H9 (cell line): ENCODE measurements around the gene LAMB4. TPM values are rescaled to one million over a fixed set of nuclear protein-coding genes. Genes with fewer than 3 reads are reported as not detected.

ENCODE experiments used
- DNase-seq: peaks from one replicate; pipeline ENCODE4 v3.0.0-alpha.2; 2017
- H2AFZ ChIP-seq: one replicate; pipeline ENCODE4 v1.6.1; 2013; ENCODE audit warnings: mild to moderate bottlenecking, low read length, control low read depth, moderate library complexity
- H2AK5ac ChIP-seq: 2 replicates; pipeline ENCODE4 v1.6.1; 2013; ENCODE audit warnings: low read length, control low read depth, mixed read lengths; ENCODE audit not compliant: insufficient read length
- H2BK120ac ChIP-seq: one replicate; pipeline ENCODE4 v1.6.1; 2013; ENCODE audit warnings: low read depth, mild to moderate bottlenecking, low read length, control low read depth, inconsistent platforms; ENCODE audit not compliant: poor library complexity, severe bottlenecking
- H2BK12ac ChIP-seq: 2 replicates; pipeline ENCODE4 v1.6.1; 2013; ENCODE audit warnings: low read length, control low read depth, mixed read lengths, low read depth; ENCODE audit not compliant: insufficient read length
- H2BK15ac ChIP-seq: 2 replicates; pipeline ENCODE4 v1.6.1; 2013; ENCODE audit warnings: low read depth, low read length, control low read depth
- H2BK20ac ChIP-seq: one replicate; pipeline ENCODE4 v1.6.1; 2013; ENCODE audit warnings: low read depth, mild to moderate bottlenecking, low read length, control low read depth, inconsistent platforms; ENCODE audit not compliant: poor library complexity, severe bottlenecking
- H2BK5ac ChIP-seq: 2 replicates; pipeline ENCODE4 v1.6.1; 2013; ENCODE audit warnings: low read length, control low read depth, mixed read lengths; ENCODE audit not compliant: insufficient read length
- H3K14ac ChIP-seq: 2 replicates; pipeline ENCODE4 v1.6.1; 2013; ENCODE audit warnings: low read length, control low read depth; ENCODE audit not compliant: insufficient read depth
- H3K18ac ChIP-seq: 2 replicates; pipeline ENCODE4 v1.6.1; 2013; ENCODE audit warnings: low read depth, mild to moderate bottlenecking, mixed read lengths, low read length, control low read depth; ENCODE audit not compliant: insufficient read length
- H3K23ac ChIP-seq: 2 replicates; pipeline ENCODE4 v1.6.1; 2013; ENCODE audit warnings: low read length, control low read depth, mixed read lengths, low read depth; ENCODE audit not compliant: insufficient read length
- H3K23me2 ChIP-seq: 2 replicates; pipeline ENCODE4 v1.6.1; 2013; ENCODE audit warnings: low read depth, mild to moderate bottlenecking, mixed read lengths, low read length, control low read depth; ENCODE audit not compliant: insufficient read length, poor library complexity, severe bottlenecking
- H3K27ac ChIP-seq: 2 replicates; pipeline ENCODE4 v1.5.1; 2013; ENCODE audit warnings: low read length, control low read depth, mixed read lengths, low read depth; ENCODE audit not compliant: insufficient read length
- H3K27me3 ChIP-seq: 2 replicates; pipeline ENCODE4 v1.6.1; 2013; ENCODE audit warnings: low read length, control low read depth, inconsistent platforms; ENCODE audit not compliant: insufficient read depth
- H3K4ac ChIP-seq: 2 replicates; pipeline ENCODE4 v1.6.1; 2013; ENCODE audit warnings: low read depth, mild to moderate bottlenecking, control low read depth, inconsistent platforms, low read length, moderate library complexity
- H3K4me1 ChIP-seq: 2 replicates; pipeline ENCODE4 v1.6.1; 2013; ENCODE audit warnings: low read length, control low read depth, inconsistent platforms; ENCODE audit not compliant: insufficient read depth
- H3K4me2 ChIP-seq: 2 replicates; pipeline ENCODE4 v1.6.1; 2013; ENCODE audit warnings: low read length, control low read depth, mixed read lengths; ENCODE audit not compliant: insufficient read length, insufficient read depth
- H3K56ac ChIP-seq: 2 replicates; pipeline ENCODE4 v1.6.1; 2013; ENCODE audit warnings: low read depth, mild to moderate bottlenecking, mixed read lengths, low read length, control low read depth; ENCODE audit not compliant: insufficient read length
- H3K79me1 ChIP-seq: 2 replicates; pipeline ENCODE4 v1.6.1; 2013; ENCODE audit warnings: low read depth, mild to moderate bottlenecking, moderate library complexity, low read length, control low read depth, inconsistent platforms; ENCODE audit not compliant: insufficient read depth, poor library complexity, severe bottlenecking
- H3K79me2 ChIP-seq: 2 replicates; pipeline ENCODE4 v1.6.1; 2013; ENCODE audit warnings: low read length, control low read depth, inconsistent platforms; ENCODE audit not compliant: insufficient read depth
- H3K9ac ChIP-seq: 2 replicates; pipeline ENCODE4 v1.6.1; 2013; ENCODE audit warnings: low read length, control low read depth, mixed read lengths; ENCODE audit not compliant: insufficient read length; ENCODE audit errors: extremely low read depth
- H3K9me3 ChIP-seq: one replicate; pipeline ENCODE4 v1.6.1; 2013; ENCODE audit warnings: low read depth, low read length, inconsistent platforms; ENCODE audit not compliant: control insufficient read depth
- H3T11ph ChIP-seq: one replicate; pipeline ENCODE4 v1.6.1; 2013; ENCODE audit warnings: mild to moderate bottlenecking, low read length, control low read depth, inconsistent platforms
- H4K20me1 ChIP-seq: one replicate; pipeline ENCODE4 v1.6.1; 2013; ENCODE audit not compliant: control insufficient read depth, insufficient read length, insufficient read depth
- H4K5ac ChIP-seq: 2 replicates; pipeline ENCODE4 v1.6.1; 2013; ENCODE audit warnings: low read depth, mild to moderate bottlenecking, mixed read lengths, low read length, control low read depth; ENCODE audit not compliant: insufficient read length
- H4K8ac ChIP-seq: replicated peaks from 2 replicates; pipeline ENCODE4 v1.6.1; 2013; ENCODE audit warnings: low read length, control low read depth, mixed read lengths, low read depth; ENCODE audit not compliant: insufficient read length
- H4K91ac ChIP-seq: 2 replicates; pipeline ENCODE4 v1.6.1; 2013; ENCODE audit warnings: low read depth, mild to moderate bottlenecking, moderate library complexity, mixed read lengths, low read length, control low read depth; ENCODE audit not compliant: insufficient read length
- H3K27ac Mint-ChIP-seq, 3 experiments: 2 replicates in 2 of 3; 3 replicates in 1 of 3; pipeline ENCODE4 v1.8.0; 2020 to 2021; ENCODE audit warnings: mixed read lengths in 3 of 3, mild to moderate bottlenecking in 1 of 3, moderate library complexity in 1 of 3
- H3K27me3 Mint-ChIP-seq: 2 replicates; pipeline ENCODE4 v1.8.0; 2021; ENCODE audit warnings: low read depth, mild to moderate bottlenecking, moderate library complexity, mixed read lengths
- H3K36me3 Mint-ChIP-seq, 3 experiments: 2 replicates in 2 of 3; 3 replicates in 1 of 3; pipeline ENCODE4 v1.8.0; 2020 to 2021; ENCODE audit warnings: low read depth in 3 of 3, mixed read lengths in 3 of 3; ENCODE audit not compliant: insufficient read depth in 1 of 3
- H3K4me1 Mint-ChIP-seq, 2 experiments: 2 replicates each; pipeline ENCODE4 v1.8.0; 2020; ENCODE audit warnings: mixed read lengths in 2 of 2
- H3K4me3 Mint-ChIP-seq, 2 experiments: 2 replicates in 1 of 2; 3 replicates in 1 of 2; pipeline ENCODE4 v1.8.0; 2020 to 2021; ENCODE audit warnings: mild to moderate bottlenecking in 2 of 2, mixed read lengths in 2 of 2, moderate library complexity in 1 of 2
- H3K9me3 Mint-ChIP-seq, 2 experiments: 2 replicates in 1 of 2; 3 replicates in 1 of 2; pipeline ENCODE4 v1.8.0; 2020; ENCODE audit warnings: mild to moderate bottlenecking in 2 of 2, mixed read lengths in 2 of 2, moderate library complexity in 1 of 2
- WGBS: extraction: QIAGEN DNeasy Blood & Tissue Kit; methylation state at CpG from one replicate; pipeline ENCODE4 v1.1.7; 2013; ENCODE audit warnings: missing lambda C conversion rate, low lambda C conversion rate, mixed read lengths; ENCODE audit not compliant: insufficient read length; ENCODE audit errors: extremely low coverage; 5-methylcytosine and 5-hydroxymethylcytosine counted together
- total RNA-seq: library from RNA; stranded (reverse); gene quantifications from 2 replicates; pipeline ENCODE4 v1.2.1, GENCODE V29; 2021
- TF ChIP-seq, protein P1 (sequence below): fragments of 200-600 bp; sonication (generic); conservative IDR thresholded peaks from 3 replicates; pipeline ENCODE4 v1.8.0; 2021; ENCODE audit warnings: antibody characterized with exemption, mild to moderate bottlenecking

Gene LAMB4
- total RNA-seq, 1 experiment from 2014 or later: not detected

DNA sequence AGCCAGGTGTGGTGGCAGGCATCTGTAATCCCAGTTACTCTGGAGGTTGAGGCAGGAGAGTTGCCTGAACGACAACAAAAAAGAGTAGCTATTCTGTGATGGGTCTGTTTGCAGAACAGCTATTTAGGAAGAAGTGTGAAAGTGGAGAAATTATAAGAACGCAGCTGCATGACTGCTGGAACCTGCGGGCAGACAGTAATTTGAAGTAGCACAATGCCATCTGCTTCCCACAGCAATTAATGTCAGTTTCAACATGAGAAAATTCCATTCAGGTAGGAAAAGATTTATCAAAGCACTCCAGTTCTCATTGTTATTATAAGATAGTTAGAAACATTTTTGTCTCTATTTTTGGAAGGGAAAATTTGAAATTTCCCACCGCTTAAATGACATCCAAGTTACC is 148.7 kb downstream of the LAMB4 start:
- peaks cover 7 to 59% (median 37%) of the 10 kb centered on the region in 3 experiments for H3K36me3 Mint-ChIP-seq
- no peak overlapping the region for H3K18ac ChIP-seq
- no peak overlapping the region for H3K4me3 Mint-ChIP-seq
- H3K4me1 Mint-ChIP-seq: peaks cover 12 to 16% of the 10 kb centered on the region in 2 experiments; a peak in 3 of 4 replicates
- no peak overlapping the region for H2BK20ac ChIP-seq
- H2BK12ac ChIP-seq: no peak overlapping the region
- H2BK5ac ChIP-seq: no peak overlapping the region
- H3K56ac ChIP-seq: no peak overlapping the region
- H3K27ac Mint-ChIP-seq: no peak overlapping the region
- no peak overlapping the region for H2AK5ac ChIP-seq
- no peak overlapping the region for H4K5ac ChIP-seq
- DNase-seq: no peak
- H3K79me2 ChIP-seq: no peaks in the 10 kb centered on the region
- H2AFZ ChIP-seq: no peak overlapping the region
- no peaks in the 10 kb centered on the region for H3K27me3 Mint-ChIP-seq
- H4K20me1 ChIP-seq: no peaks in the 10 kb centered on the region
- no peaks in the 10 kb centered on the region for H3K4me1 ChIP-seq
- no peaks in the 10 kb centered on the region for H3K9me3 ChIP-seq
- no peak overlapping the region for H4K8ac ChIP-seq
- WGBS: no CpG with 5 or more reads among the region's 4 CpGs
- H3K9ac ChIP-seq: no peak overlapping the region
- H3T11ph ChIP-seq: no peak overlapping the region
- no peak overlapping the region for H3K27ac ChIP-seq
- TF ChIP-seq, protein P1, sequence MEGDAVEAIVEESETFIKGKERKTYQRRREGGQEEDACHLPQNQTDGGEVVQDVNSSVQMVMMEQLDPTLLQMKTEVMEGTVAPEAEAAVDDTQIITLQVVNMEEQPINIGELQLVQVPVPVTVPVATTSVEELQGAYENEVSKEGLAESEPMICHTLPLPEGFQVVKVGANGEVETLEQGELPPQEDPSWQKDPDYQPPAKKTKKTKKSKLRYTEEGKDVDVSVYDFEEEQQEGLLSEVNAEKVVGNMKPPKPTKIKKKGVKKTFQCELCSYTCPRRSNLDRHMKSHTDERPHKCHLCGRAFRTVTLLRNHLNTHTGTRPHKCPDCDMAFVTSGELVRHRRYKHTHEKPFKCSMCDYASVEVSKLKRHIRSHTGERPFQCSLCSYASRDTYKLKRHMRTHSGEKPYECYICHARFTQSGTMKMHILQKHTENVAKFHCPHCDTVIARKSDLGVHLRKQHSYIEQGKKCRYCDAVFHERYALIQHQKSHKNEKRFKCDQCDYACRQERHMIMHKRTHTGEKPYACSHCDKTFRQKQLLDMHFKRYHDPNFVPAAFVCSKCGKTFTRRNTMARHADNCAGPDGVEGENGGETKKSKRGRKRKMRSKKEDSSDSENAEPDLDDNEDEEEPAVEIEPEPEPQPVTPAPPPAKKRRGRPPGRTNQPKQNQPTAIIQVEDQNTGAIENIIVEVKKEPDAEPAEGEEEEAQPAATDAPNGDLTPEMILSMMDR: no peak
- no peaks in the 10 kb centered on the region for H3K79me1 ChIP-seq
- no peaks in the 10 kb centered on the region for H3K23me2 ChIP-seq
- no peak overlapping the region for H2BK15ac ChIP-seq
- no peak overlapping the region for H3K4ac ChIP-seq
- no peak overlapping the region for H3K23ac ChIP-seq
- no peak overlapping the region for H2BK120ac ChIP-seq
- H3K14ac ChIP-seq: no peak overlapping the region
- no peaks in the 10 kb centered on the region for H3K27me3 ChIP-seq
- H4K91ac ChIP-seq: no peak overlapping the region
- H3K9me3 Mint-ChIP-seq: no peaks in the 10 kb centered on the region
- no peak overlapping the region for H3K4me2 ChIP-seq
